ENCODE data around the gene TRIP6.
A peak's percentile ranks its signal among the peaks of the same experiment; 100 is the strongest.

TRIP6 gene

GRCh38 chr7:100873599-100874299, 6.6 kb downstream of the TRIP6 start:
- DNase-seq (ENCODE audit: low read depth) = no peak
- TF ChIP-seq CTCF (IDR thresholded peaks at IDR 0.05; ENCODE audit: low read depth, low read length, missing control alignments) = no peak
- no peak overlapping the region for H3K4me3 ChIP-seq (ENCODE audit: low read depth, low read length)
- in situ Hi-C loops (cut with HindIII; ENCODE audit: low sequenced_read_pairs) = no loop called here

GRCh38 chr7:100874300-100874576, 7.1 kb downstream of the TRIP6 start:
- in situ Hi-C loops (cut with HindIII; ENCODE audit: low sequenced_read_pairs) = no loop called here
- TF ChIP-seq CTCF (IDR thresholded peaks at IDR 0.05; ENCODE audit: low read depth, low read length, missing control alignments) = no peak
- H3K4me3 ChIP-seq (ENCODE audit: low read depth, low read length) = peak overlapping the region; percentile 77
- DNase-seq (ENCODE audit: low read depth) = no peak

GRCh38 chr7:100874577-100875355, 7.6 kb downstream of the TRIP6 start, which contains the start of gene SRRT:
TSS of gene SRRT (plus strand) at chr7:100875103. CDS start at chr7:100875591, 488 bp downstream.
- peak; percentile 97 for DNase-seq (ENCODE audit: low read depth)
- in situ Hi-C loops (cut with HindIII; ENCODE audit: low sequenced_read_pairs) = no loop called here
- peak; percentile 25 for TF ChIP-seq CTCF (IDR thresholded peaks at IDR 0.05; ENCODE audit: low read depth, low read length, missing control alignments)
- peak within 1 kb of the TSS; percentile 77 for H3K4me3 ChIP-seq (ENCODE audit: low read depth, low read length)

DNA sequence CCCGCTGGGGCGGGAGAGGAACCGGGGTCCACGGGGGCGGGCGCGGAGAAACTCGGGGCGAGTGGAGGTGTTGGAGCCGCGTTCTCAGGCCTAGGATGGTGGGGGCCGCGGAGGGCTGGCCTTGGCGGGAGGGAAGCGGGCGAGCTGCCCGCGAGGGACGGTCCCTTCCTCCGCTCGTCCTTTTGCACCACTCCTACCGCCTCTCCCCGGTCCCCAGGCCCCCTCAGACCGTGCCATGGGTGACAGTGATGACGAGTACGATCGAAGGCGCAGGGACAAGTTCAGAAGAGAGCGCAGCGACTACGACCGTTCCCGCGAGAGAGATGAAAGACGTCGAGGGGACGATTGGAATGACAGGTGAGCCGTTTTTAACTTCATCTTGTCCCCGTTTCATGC, 8.2 kb downstream of the TRIP6 start:
- DNase-seq (ENCODE audit: low read depth) = no peak
- in situ Hi-C loops (cut with HindIII; ENCODE audit: low sequenced_read_pairs) = no loop called here
- H3K4me3 ChIP-seq (ENCODE audit: low read depth, low read length) = peak overlapping the region; percentile 77
- no peak for TF ChIP-seq CTCF (IDR thresholded peaks at IDR 0.05; ENCODE audit: low read depth, low read length, missing control alignments)

DNA sequence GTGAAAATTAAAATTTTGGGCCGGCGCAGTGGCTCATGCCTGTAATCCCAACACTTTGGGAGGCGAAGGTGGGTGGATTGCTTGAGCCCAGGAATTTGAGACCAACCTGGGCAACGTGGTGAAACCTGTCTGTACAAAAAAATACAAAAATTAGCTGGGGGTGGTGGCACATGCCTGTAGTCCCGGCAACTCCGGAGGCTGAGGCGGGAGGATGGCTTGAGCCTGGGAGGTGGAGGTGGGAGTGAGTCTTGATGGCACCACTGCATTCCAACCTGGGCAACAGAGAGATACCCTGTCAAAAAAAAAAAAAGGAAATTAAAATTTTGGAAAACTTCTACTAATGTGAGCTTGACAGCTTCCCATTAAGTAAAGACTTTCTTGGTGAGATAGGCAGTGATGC, 10.8 kb downstream of the TRIP6 start:
- DNase-seq (ENCODE audit: low read depth) = no peak
- H3K4me3 ChIP-seq (ENCODE audit: low read depth, low read length) = no peak overlapping the region
- in situ Hi-C loops (cut with HindIII; ENCODE audit: low sequenced_read_pairs) = no loop called here
- TF ChIP-seq CTCF (IDR thresholded peaks at IDR 0.05; ENCODE audit: low read depth, low read length, missing control alignments) = no peak

DNA sequence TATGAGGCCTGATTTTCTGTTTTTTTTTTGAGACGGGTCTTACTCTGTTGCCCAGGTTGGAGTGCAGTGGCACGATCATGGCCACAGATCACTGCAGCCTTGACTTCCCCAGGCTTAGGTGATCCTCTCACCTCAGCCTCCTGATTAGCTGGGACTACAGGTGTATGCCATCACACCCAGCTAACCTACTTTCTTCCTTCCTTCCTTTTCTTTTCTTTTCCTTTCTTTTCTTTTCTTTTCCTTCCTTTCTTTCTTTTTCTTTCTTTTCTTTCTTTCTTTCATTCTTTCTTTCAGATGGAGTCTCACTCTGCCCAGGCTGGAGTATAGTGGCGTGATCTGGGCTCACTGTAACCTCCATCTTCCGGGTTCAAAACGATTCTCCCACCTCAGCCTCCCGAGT, 11.5 kb downstream of the TRIP6 start:
- no peak for TF ChIP-seq CTCF (IDR thresholded peaks at IDR 0.05; ENCODE audit: low read depth, low read length, missing control alignments)
- no peak overlapping the region for H3K4me3 ChIP-seq (ENCODE audit: low read depth, low read length)
- in situ Hi-C loops (cut with HindIII; ENCODE audit: low sequenced_read_pairs) = no loop called here

More for the DNA sequence above, 11.5 kb downstream of the TRIP6 start:
- DNase-seq (ENCODE audit: low read depth) = no peak

Measured in astrocyte of the cerebellum (primary cell).